Measurements from ENCODE around the gene C16orf92. TPM values are rescaled to one million over a fixed set of nuclear protein-coding genes. Genes with fewer than 3 reads are reported as not detected.
A peak's percentile ranks its signal among the peaks of the same experiment; 100 is the strongest.

The C16orf92 gene
- total and polyA plus RNA-seq, 2 of the 8 experiments (the other 6 are each of a cell fraction or from before 2014, with no cell fraction given): not detected

- peak overlapping the region; percentile 72 for H3K56ac ChIP-seq (replicated peaks; ENCODE audit: insufficient read length, low read depth, low read length)
- peak overlapping the region; percentile 28; the same call in 1 of the 2 replicates for H2AFZ ChIP-seq (ENCODE audit: low read length)
- H3K23me2 ChIP-seq (ENCODE audit: low read depth, low read length): peaks cover 9% of the 10 kb centered on the region; the same call in 1 of the 2 replicates
- no peaks in the 10 kb centered on the region for H3K27me3 ChIP-seq (replicated peaks in 1 of 4; ENCODE audit: control insufficient read depth in 3 of 4, extremely low read depth in 1 of 4, insufficient read depth in 3 of 4, low read length in 3 of 4)
- no peak overlapping the region for H2BK120ac ChIP-seq (replicated peaks; ENCODE audit: low read depth, low read length)
- H3K36me3 ChIP-seq (ENCODE audit: control insufficient read depth in 2 of 4, insufficient read depth in 4 of 4, low read length in 3 of 4): peaks cover 0 to 10% (median under 1%) of the 10 kb centered on the region in 4 experiments; a peak in 5 of 8 replicates
- H3K27ac ChIP-seq (ENCODE audit: low read depth, low read length): no peak overlapping the region
- peak overlapping the region in 3 of 4 experiments; percentile 24 to 81 (median 51); a peak in 5 of 7 replicates for H3K9ac ChIP-seq (replicated peaks in 1 of 4; ENCODE audit: extremely low read depth in 1 of 4, low read depth in 3 of 4, low read length in 3 of 4)
- peaks cover 3% of the 10 kb centered on the region; the same call in 1 of the 2 replicates for H3K79me1 ChIP-seq (ENCODE audit: low read depth, low read length)
- DNase-seq (ENCODE audit: low read depth in 1 of 2, low spot score in 2 of 2): no peak
- H3K4me2 ChIP-seq (ENCODE audit: insufficient read depth in 1 of 2, low read depth in 2 of 2, low read length in 2 of 2): peak overlapping the region; percentile 78 to 92
- H2BK12ac ChIP-seq (ENCODE audit: low read depth, low read length): no peak overlapping the region
- no peak overlapping the region; the same call in 1 of the 2 replicates for H2BK15ac ChIP-seq (ENCODE audit: low read length)
- no peak overlapping the region for H2AK5ac ChIP-seq (ENCODE audit: low read depth, low read length)
- POLR2A ChIA-PET (ENCODE audit: partially characterized antibody): interaction anchor here (0.7 to 5.5 kb wide), 6 partner anchors 9 to 109 kb away, joined by 3 to 34 read pairs (median 4); partner anchors contain the start of gene TAOK2
- no peak overlapping the region for H4K91ac ChIP-seq (replicated peaks; ENCODE audit: insufficient read length, low read length)
- H2BK20ac ChIP-seq (ENCODE audit: low read length): no peak overlapping the region
- 0 out of 2 replicates have a peak overlapping the region, but pooled peaks have one; percentile 64 for H4K8ac ChIP-seq (ENCODE audit: extremely low read depth, insufficient read depth, low read length)
- peak overlapping the region; percentile 58 for H4K5ac ChIP-seq (ENCODE audit: insufficient read length, low read depth, low read length)
- H2BK5ac ChIP-seq (ENCODE audit: low read depth, low read length): 0 out of 2 replicates have a peak overlapping the region, but pooled peaks have one; percentile 16
- CTCF ChIA-PET (ENCODE audit: partially characterized antibody): interaction anchor here (0.6 to 1.6 kb wide), 4 partner anchors 9 to 40 kb away, joined by 3 to 6 read pairs (median 4); partner anchors contain the start of gene TLCD3B
- TF ChIP-seq E2F6 (IDR thresholded peaks at IDR 0.05): peak; percentile 59
- no peak for TF ChIP-seq TCF12 (IDR thresholded peaks at IDR 0.05; ENCODE audit: low read depth, low read length)
- peak overlapping the region; percentile 75 to 91 (median 80) for H3K4me3 ChIP-seq (ENCODE audit: extremely low read depth in 1 of 4, insufficient read depth in 2 of 4, low read depth in 3 of 4, low read length in 4 of 4)
- no peak overlapping the region for H3K4ac ChIP-seq (replicated peaks; ENCODE audit: insufficient read length, low read depth, low read length)
- H3K79me2 ChIP-seq (ENCODE audit: control insufficient read depth in 1 of 2, insufficient read depth in 2 of 2, low read length in 2 of 2): peaks cover 0 to 7% of the 10 kb centered on the region in 2 experiments; a peak in 1 of 4 replicates
- peak overlapping the region; percentile 85; the same call in 1 of the 2 replicates for H3K18ac ChIP-seq (ENCODE audit: extremely low read depth, low read length)
- H3K14ac ChIP-seq (ENCODE audit: insufficient read length): no peak overlapping the region
- peaks cover 0 to 5% of the 10 kb centered on the region in 2 experiments for H4K20me1 ChIP-seq (replicated peaks in 1 of 2; ENCODE audit: control insufficient read depth in 1 of 2, insufficient read depth in 2 of 2, low read length in 2 of 2)
- H3K4me1 ChIP-seq (replicated peaks in 1 of 4; ENCODE audit: control insufficient read depth in 3 of 4, insufficient read depth in 4 of 4, low read length in 3 of 4): peaks cover 0 to 13% (median 5%) of the 10 kb centered on the region in 4 experiments; a peak in 6 of 7 replicates
- no peaks in the 10 kb centered on the region for H3K9me3 ChIP-seq (ENCODE audit: insufficient read depth in 2 of 2, low read depth in 1 of 2, low read length in 1 of 2)
- FAIRE-seq: no peak
- 38% methylated on average over 9 of the region's 9 CpGs; no CpG with 5 or more reads in 1 of the 2 experiments for WGBS, 2 experiments (ENCODE audit: extremely low coverage in 1 of 2, insufficient coverage in 1 of 2, insufficient read length in 1 of 2, insufficient replicate concordance in 2 of 2, low coverage in 1 of 2, low lambda C conversion rate in 2 of 2, missing lambda C conversion rate in 1 of 2)
- H3K23ac ChIP-seq (ENCODE audit: insufficient read length): no peak overlapping the region
These were observed 26.2 kb upstream of the C16orf92 start for GRCh38 chr16:29996766-29997250.

All from H1 (cell line).